Superior temporal gyrus (tissue), 1 donor: ENCODE data around the gene CNOT11.
"Not testable (repeated sequence)": the region's sequence is repeated elsewhere in the genome, so short reads cannot be mapped to it uniquely, and the experiment has no call there.

ENCODE experiments used
- DNase-seq: peaks from one replicate; pipeline ENCODE4 v3.0.0-alpha.2; 2016; ENCODE audit errors: extremely low spot score

Gene CNOT11

DNA sequence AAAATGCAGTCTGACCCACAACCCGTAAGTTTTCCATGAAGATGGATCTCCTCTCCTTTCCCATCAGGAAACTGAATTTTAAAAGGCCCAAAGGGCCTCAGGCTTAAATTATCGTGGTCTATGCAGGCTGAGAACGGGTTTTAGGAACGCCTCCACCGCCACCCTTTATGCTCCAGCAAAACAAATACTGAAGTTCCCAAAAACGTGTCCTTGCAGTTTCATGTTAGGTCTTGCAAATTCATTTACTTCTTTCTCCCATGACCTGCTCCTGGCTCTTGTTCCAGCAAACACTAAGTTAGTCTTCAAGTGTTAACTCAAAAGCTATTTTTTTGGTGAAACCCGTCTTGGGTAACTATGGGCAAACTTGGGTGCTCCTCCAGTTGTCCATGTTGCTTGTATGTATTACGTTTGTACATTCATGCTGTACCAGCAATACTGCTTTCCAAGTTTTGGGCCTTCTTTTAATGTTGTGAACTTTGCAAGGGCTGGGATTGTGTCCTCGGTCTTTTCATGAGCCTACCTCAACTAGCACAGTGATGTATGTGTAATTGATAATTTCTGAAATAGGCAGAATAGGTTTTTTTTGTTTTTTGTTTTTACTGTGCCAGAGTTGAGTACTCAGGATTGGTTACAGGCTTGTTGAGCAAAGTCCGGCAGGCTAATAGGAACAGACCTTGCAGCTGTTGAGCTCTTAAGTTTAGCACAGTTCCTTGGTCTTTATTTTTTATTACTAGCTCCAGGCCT, 57.6 kb downstream of the CNOT11 start:
- no peak for DNase-seq

DNA sequence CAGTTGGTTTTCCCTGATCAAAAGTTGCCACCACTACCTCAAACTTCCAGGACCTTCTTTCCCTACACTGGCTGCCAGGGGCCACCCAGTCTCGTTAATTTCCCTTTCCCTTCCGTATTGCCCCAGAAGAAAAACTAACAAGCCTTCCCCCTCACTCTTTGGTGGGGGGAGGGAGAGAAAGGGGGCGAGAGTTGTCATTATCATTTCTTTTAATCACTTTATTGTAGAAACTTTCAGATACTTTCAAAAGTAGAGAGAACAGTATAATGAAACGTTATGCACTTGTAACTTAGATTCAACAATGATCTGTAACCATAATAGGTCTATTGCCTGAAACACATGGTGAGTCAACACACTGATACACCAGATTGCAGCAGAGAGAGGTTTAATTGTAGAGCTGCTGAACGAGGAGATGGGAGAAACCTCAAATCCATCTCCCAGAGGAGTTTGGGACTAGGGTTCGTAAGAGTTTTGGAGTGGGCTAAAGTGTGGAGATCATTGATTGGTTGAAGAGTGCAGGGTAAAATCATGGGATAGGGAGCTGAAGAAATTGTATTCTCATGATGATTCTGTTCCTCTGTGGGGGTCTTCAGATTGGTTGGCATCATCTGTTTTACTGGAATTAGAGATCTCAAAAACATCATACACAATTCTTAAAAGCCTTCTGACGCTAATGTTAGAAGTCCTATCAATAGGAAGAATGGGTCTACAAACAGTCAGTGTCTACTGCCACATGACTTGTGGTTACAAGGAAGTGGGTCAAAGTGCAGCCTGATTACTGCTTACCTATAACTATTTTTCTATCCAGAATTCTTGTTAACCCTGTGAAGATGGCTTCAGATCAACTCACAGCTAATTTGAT, 58.4 kb downstream of the CNOT11 start:
- DNase-seq, result no peak

DNA sequence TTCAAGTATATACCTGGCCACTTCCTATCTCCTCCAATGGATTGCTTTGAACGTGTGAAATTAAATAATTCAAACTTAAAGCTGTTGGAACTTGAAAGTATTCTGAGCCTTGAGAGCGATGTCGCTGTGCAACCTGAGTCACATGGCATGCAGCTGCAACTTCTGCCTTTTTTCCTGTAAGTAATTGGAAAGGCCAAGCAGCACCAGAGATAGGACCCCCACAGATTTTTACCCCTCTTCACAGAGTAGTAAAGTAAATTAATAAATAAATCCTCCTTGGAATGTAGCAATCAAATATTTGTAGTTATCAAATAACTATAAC, 59.0 kb downstream of the CNOT11 start:
- no peak for DNase-seq

DNA sequence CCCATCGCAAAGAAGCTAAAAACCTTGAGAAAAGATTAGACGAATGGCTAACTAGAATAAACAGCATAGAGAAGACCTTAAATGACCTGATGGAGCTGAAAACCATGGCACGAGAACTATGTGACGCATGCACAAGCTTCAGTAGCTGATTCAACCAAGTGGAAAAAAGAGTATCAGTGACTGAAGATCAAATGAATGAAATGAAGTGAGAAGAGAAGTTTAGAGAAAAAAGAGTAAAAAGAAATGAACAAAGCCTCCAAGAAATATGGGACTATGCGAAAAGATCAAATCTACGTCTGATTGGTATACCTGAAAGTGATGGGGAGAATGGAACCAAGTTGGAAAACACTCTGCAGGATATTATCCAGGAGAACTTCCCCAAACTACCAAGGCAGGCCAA, 63.9 kb downstream of the CNOT11 start:
- DNase-seq, result not testable (repeated sequence)
